ENCODE measurements around the gene CDC27.
"Not testable (repeated sequence)": the region's sequence is repeated elsewhere in the genome, so short reads cannot be mapped to it uniquely, and the experiment has no call there.

CDC27 gene

DNA sequence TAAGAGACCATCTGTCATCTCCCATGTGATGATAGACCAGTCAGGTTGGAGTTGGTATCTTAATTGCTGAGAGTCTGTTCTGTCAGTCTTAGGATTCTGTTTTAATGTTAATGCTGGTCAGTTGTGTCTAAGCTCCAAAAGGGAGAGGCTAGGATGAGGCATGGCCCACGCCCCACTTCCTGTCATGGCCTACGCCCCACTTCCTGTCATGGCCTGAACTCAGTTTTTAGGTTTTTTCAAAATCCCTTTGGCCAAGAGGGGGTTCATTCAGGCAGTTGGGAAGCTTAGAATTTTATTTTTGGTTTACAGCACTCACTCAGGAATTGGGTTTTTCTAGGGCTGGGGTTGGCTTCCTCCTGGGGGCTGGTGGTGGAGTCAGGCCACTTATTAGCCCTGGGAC, 117.9 kb downstream of the CDC27 start:
- not testable (repeated sequence) for DNase-seq (ENCODE audit: low read depth in 3 of 3)

DNA sequence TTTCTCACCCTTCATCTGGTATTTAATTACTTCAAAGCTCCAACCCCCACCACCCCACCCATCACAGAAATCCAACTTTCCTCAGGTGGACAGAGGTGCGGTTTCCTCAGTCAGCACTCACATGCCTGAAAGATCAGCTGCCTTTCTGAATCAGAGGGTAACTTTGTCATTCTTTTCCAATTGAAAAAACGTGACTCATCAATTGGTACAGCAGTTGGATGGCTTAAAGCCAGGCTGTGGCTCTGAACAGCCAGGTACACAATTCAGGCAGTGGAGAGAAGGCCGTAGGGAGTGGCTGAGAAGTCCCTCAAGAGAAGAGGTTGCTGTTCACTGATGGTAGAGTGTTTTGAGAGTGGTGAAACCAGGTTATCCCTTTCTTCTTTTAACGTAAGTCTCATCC, 118.8 kb downstream of the CDC27 start:
- DNase-seq (ENCODE audit: low read depth in 3 of 3) = not testable (repeated sequence)

Measured in stimulated activated CD4-positive, alpha-beta T cell treated with anti-CD3 and anti-CD28 coated beads, TNF-alpha, amount 100 ng/mL, for 4 hours (primary cell).